H9 (cell line): Measurements from ENCODE around the gene UBAC2. TPM values are rescaled to one million over a fixed set of nuclear protein-coding genes. Genes with fewer than 3 reads are reported as not detected.

Experiments
- DNase-seq: peaks from one replicate; pipeline ENCODE4 v3.0.0-alpha.2; 2017
- H2AFZ ChIP-seq: one replicate; pipeline ENCODE4 v1.6.1; 2013; ENCODE audit warnings: mild to moderate bottlenecking, low read length, control low read depth, moderate library complexity
- H2AK5ac ChIP-seq: 2 replicates; pipeline ENCODE4 v1.6.1; 2013; ENCODE audit warnings: low read length, control low read depth, mixed read lengths; ENCODE audit not compliant: insufficient read length
- H2BK120ac ChIP-seq: one replicate; pipeline ENCODE4 v1.6.1; 2013; ENCODE audit warnings: low read depth, mild to moderate bottlenecking, low read length, control low read depth, inconsistent platforms; ENCODE audit not compliant: poor library complexity, severe bottlenecking
- H2BK12ac ChIP-seq: 2 replicates; pipeline ENCODE4 v1.6.1; 2013; ENCODE audit warnings: low read length, control low read depth, mixed read lengths, low read depth; ENCODE audit not compliant: insufficient read length
- H2BK15ac ChIP-seq: 2 replicates; pipeline ENCODE4 v1.6.1; 2013; ENCODE audit warnings: low read depth, low read length, control low read depth
- H2BK20ac ChIP-seq: one replicate; pipeline ENCODE4 v1.6.1; 2013; ENCODE audit warnings: low read depth, mild to moderate bottlenecking, low read length, control low read depth, inconsistent platforms; ENCODE audit not compliant: poor library complexity, severe bottlenecking
- H2BK5ac ChIP-seq: 2 replicates; pipeline ENCODE4 v1.6.1; 2013; ENCODE audit warnings: low read length, control low read depth, mixed read lengths; ENCODE audit not compliant: insufficient read length
- H3K14ac ChIP-seq: 2 replicates; pipeline ENCODE4 v1.6.1; 2013; ENCODE audit warnings: low read length, control low read depth; ENCODE audit not compliant: insufficient read depth
- H3K18ac ChIP-seq: 2 replicates; pipeline ENCODE4 v1.6.1; 2013; ENCODE audit warnings: low read depth, mild to moderate bottlenecking, mixed read lengths, low read length, control low read depth; ENCODE audit not compliant: insufficient read length
- H3K23ac ChIP-seq: 2 replicates; pipeline ENCODE4 v1.6.1; 2013; ENCODE audit warnings: low read length, control low read depth, mixed read lengths, low read depth; ENCODE audit not compliant: insufficient read length
- H3K23me2 ChIP-seq: 2 replicates; pipeline ENCODE4 v1.6.1; 2013; ENCODE audit warnings: low read depth, mild to moderate bottlenecking, mixed read lengths, low read length, control low read depth; ENCODE audit not compliant: insufficient read length, poor library complexity, severe bottlenecking
- H3K27ac ChIP-seq: 2 replicates; pipeline ENCODE4 v1.5.1; 2013; ENCODE audit warnings: low read length, control low read depth, mixed read lengths, low read depth; ENCODE audit not compliant: insufficient read length
- H3K27me3 ChIP-seq: 2 replicates; pipeline ENCODE4 v1.6.1; 2013; ENCODE audit warnings: low read length, control low read depth, inconsistent platforms; ENCODE audit not compliant: insufficient read depth
- H3K4ac ChIP-seq: 2 replicates; pipeline ENCODE4 v1.6.1; 2013; ENCODE audit warnings: low read depth, mild to moderate bottlenecking, control low read depth, inconsistent platforms, low read length, moderate library complexity
- H3K4me1 ChIP-seq: 2 replicates; pipeline ENCODE4 v1.6.1; 2013; ENCODE audit warnings: low read length, control low read depth, inconsistent platforms; ENCODE audit not compliant: insufficient read depth
- H3K4me2 ChIP-seq: 2 replicates; pipeline ENCODE4 v1.6.1; 2013; ENCODE audit warnings: low read length, control low read depth, mixed read lengths; ENCODE audit not compliant: insufficient read length, insufficient read depth
- H3K56ac ChIP-seq: 2 replicates; pipeline ENCODE4 v1.6.1; 2013; ENCODE audit warnings: low read depth, mild to moderate bottlenecking, mixed read lengths, low read length, control low read depth; ENCODE audit not compliant: insufficient read length
- H3K79me1 ChIP-seq: 2 replicates; pipeline ENCODE4 v1.6.1; 2013; ENCODE audit warnings: low read depth, mild to moderate bottlenecking, moderate library complexity, low read length, control low read depth, inconsistent platforms; ENCODE audit not compliant: insufficient read depth, poor library complexity, severe bottlenecking
- H3K79me2 ChIP-seq: 2 replicates; pipeline ENCODE4 v1.6.1; 2013; ENCODE audit warnings: low read length, control low read depth, inconsistent platforms; ENCODE audit not compliant: insufficient read depth
- H3K9ac ChIP-seq: 2 replicates; pipeline ENCODE4 v1.6.1; 2013; ENCODE audit warnings: low read length, control low read depth, mixed read lengths; ENCODE audit not compliant: insufficient read length; ENCODE audit errors: extremely low read depth
- H3K9me3 ChIP-seq: one replicate; pipeline ENCODE4 v1.6.1; 2013; ENCODE audit warnings: low read depth, low read length, inconsistent platforms; ENCODE audit not compliant: control insufficient read depth
- H3T11ph ChIP-seq: one replicate; pipeline ENCODE4 v1.6.1; 2013; ENCODE audit warnings: mild to moderate bottlenecking, low read length, control low read depth, inconsistent platforms
- H4K20me1 ChIP-seq: one replicate; pipeline ENCODE4 v1.6.1; 2013; ENCODE audit not compliant: control insufficient read depth, insufficient read length, insufficient read depth
- H4K5ac ChIP-seq: 2 replicates; pipeline ENCODE4 v1.6.1; 2013; ENCODE audit warnings: low read depth, mild to moderate bottlenecking, mixed read lengths, low read length, control low read depth; ENCODE audit not compliant: insufficient read length
- H4K8ac ChIP-seq: replicated peaks from 2 replicates; pipeline ENCODE4 v1.6.1; 2013; ENCODE audit warnings: low read length, control low read depth, mixed read lengths, low read depth; ENCODE audit not compliant: insufficient read length
- H4K91ac ChIP-seq: 2 replicates; pipeline ENCODE4 v1.6.1; 2013; ENCODE audit warnings: low read depth, mild to moderate bottlenecking, moderate library complexity, mixed read lengths, low read length, control low read depth; ENCODE audit not compliant: insufficient read length
- H3K27ac Mint-ChIP-seq, 3 experiments: 2 replicates in 2 of 3; 3 replicates in 1 of 3; pipeline ENCODE4 v1.8.0; 2020 to 2021; ENCODE audit warnings: mixed read lengths in 3 of 3, mild to moderate bottlenecking in 1 of 3, moderate library complexity in 1 of 3
- H3K27me3 Mint-ChIP-seq: 2 replicates; pipeline ENCODE4 v1.8.0; 2021; ENCODE audit warnings: low read depth, mild to moderate bottlenecking, moderate library complexity, mixed read lengths
- H3K36me3 Mint-ChIP-seq, 3 experiments: 2 replicates in 2 of 3; 3 replicates in 1 of 3; pipeline ENCODE4 v1.8.0; 2020 to 2021; ENCODE audit warnings: low read depth in 3 of 3, mixed read lengths in 3 of 3; ENCODE audit not compliant: insufficient read depth in 1 of 3
- H3K4me1 Mint-ChIP-seq, 2 experiments: 2 replicates each; pipeline ENCODE4 v1.8.0; 2020; ENCODE audit warnings: mixed read lengths in 2 of 2
- H3K4me3 Mint-ChIP-seq, 2 experiments: 2 replicates in 1 of 2; 3 replicates in 1 of 2; pipeline ENCODE4 v1.8.0; 2020 to 2021; ENCODE audit warnings: mild to moderate bottlenecking in 2 of 2, mixed read lengths in 2 of 2, moderate library complexity in 1 of 2
- H3K9me3 Mint-ChIP-seq, 2 experiments: 2 replicates in 1 of 2; 3 replicates in 1 of 2; pipeline ENCODE4 v1.8.0; 2020; ENCODE audit warnings: mild to moderate bottlenecking in 2 of 2, mixed read lengths in 2 of 2, moderate library complexity in 1 of 2
- CTCF ChIP-seq: fragments of 200-600 bp; sonication (generic); conservative IDR thresholded peaks from 3 replicates; pipeline ENCODE4 v1.8.0; 2021; ENCODE audit warnings: antibody characterized with exemption, mild to moderate bottlenecking
- WGBS: extraction: QIAGEN DNeasy Blood & Tissue Kit; methylation state at CpG from one replicate; pipeline ENCODE4 v1.1.7; 2013; ENCODE audit warnings: missing lambda C conversion rate, low lambda C conversion rate, mixed read lengths; ENCODE audit not compliant: insufficient read length; ENCODE audit errors: extremely low coverage; 5-methylcytosine and 5-hydroxymethylcytosine counted together
- total RNA-seq: library from RNA; stranded (reverse); gene quantifications from 2 replicates; pipeline ENCODE4 v1.2.1, GENCODE V29; 2021

The UBAC2 gene
- total RNA-seq, 1 experiment from 2014 or later, result 52.3 TPM

GRCh38 chr13:99386911-99387788 lies 186.5 kb downstream of the UBAC2 start:
- Histone ChIP-seq H2AK5ac (no peak overlapping the region), H2BK12ac (no peak overlapping the region), H4K91ac (no peak overlapping the region), H3K27ac (no peak overlapping the region), H3K4me2 (no peak overlapping the region), H3K9ac (no peak overlapping the region), H3T11ph (no peak overlapping the region), H3K4me1 (no peaks in the 10 kb centered on the region; the same call in 1 of the 2 replicates), H3K79me1 (no peaks in the 10 kb centered on the region), H3K14ac (no peak overlapping the region), H3K23me2 (no peaks in the 10 kb centered on the region), H3K9me3 (no peaks in the 10 kb centered on the region), H3K23ac (no peak overlapping the region), H3K18ac (no peak overlapping the region), H2BK5ac (no peak overlapping the region), H4K5ac (no peak overlapping the region), H2BK20ac (no peak overlapping the region), H4K8ac (no peak overlapping the region), H3K56ac (no peak overlapping the region), H3K4ac (no peak overlapping the region), H4K20me1 (no peaks in the 10 kb centered on the region), H2BK120ac (no peak overlapping the region), H3K27me3 (no peaks in the 10 kb centered on the region), H2AFZ (no peak overlapping the region), H2BK15ac (no peak overlapping the region), H3K79me2 (no peaks in the 10 kb centered on the region)
- Mint-ChIP-seq H3K4me3 (no peak overlapping the region), H3K4me1 (peaks cover 25 to 28% of the 10 kb centered on the region in 2 experiments), H3K27me3 (no peaks in the 10 kb centered on the region), H3K27ac (peak overlapping the region in 1 of 3 experiments; percentile 13; a peak in 2 of 7 replicates), H3K9me3 (no peaks in the 10 kb centered on the region), H3K36me3 (peaks cover 0 to 21% (median 14%) of the 10 kb centered on the region in 3 experiments; a peak in 5 of 7 replicates)
- DNase-seq, result peak; percentile 80
- TF ChIP-seq CTCF, result peak; percentile 96
- no CpG with 5 or more reads among the region's 12 CpGs for WGBS
